ENCODE measurements around the gene ASTL. TPM values are rescaled to one million over a fixed set of nuclear protein-coding genes. Genes with fewer than 3 reads are reported as not detected.

The ASTL gene
- total and polyA plus RNA-seq, 9 of the 15 experiments (the other 6 are each of a cell fraction or from before 2014, with no cell fraction given), result not detected

GRCh38 chr2:96139181-96139758 lies 968 bp upstream of the ASTL start:
- CTCF ChIA-PET (ENCODE audit: low intra/inter-chr PET ratio), result interaction anchor here (0.6 to 3.0 kb wide), 5 partner anchors 9 to 415 kb away, joined by 3 to 40 read pairs (median 4); no protein-coding TSS in a partner anchor
- ATAC-seq (no peak), FAIRE-seq (no peak), DNase-seq (ENCODE audit: extremely low read depth in 1 of 4, low spot score in 3 of 4) (no peak)
- BruUV-seq (replicated peaks), result no TSS peak
- Histone ChIP-seq H3K9me3 (replicated peaks; ENCODE audit: control insufficient read depth, insufficient read depth, low read depth, low read length) (no peaks in the 10 kb centered on the region), H3K79me2 (ENCODE audit: control insufficient read depth, insufficient read depth, low read length) (no peaks in the 10 kb centered on the region), H4K20me1 (replicated peaks; ENCODE audit: control insufficient read depth, insufficient read depth, low read length) (0 out of 2 replicates have a peak, but pooled peaks cover 6% of the 10 kb centered on the region), H3K27me3 (ENCODE audit: control insufficient read depth in 2 of 2, insufficient read depth in 2 of 2, low read length in 2 of 2) (peaks cover 26 to 47% of the 10 kb centered on the region in 2 experiments), H3K4me1 (replicated peaks in 1 of 2; ENCODE audit: control insufficient read depth in 2 of 2, insufficient read depth in 2 of 2, low read length in 2 of 2) (peaks cover 0 to 17% of the 10 kb centered on the region in 2 experiments; a peak in 3 of 5 replicates), H3K36me3 (ENCODE audit: control insufficient read depth, insufficient read depth, low read length) (no peaks in the 10 kb centered on the region), H3K27ac (ENCODE audit: extremely low read depth, low read depth, low read length) (no peak overlapping the region), H3K9ac (ENCODE audit: insufficient read depth in 1 of 2, low read depth in 2 of 2, low read length in 2 of 2) (no peak overlapping the region), H3K4me3 (no peak overlapping the region), H2AFZ (ENCODE audit: low read depth, low read length) (no peak overlapping the region), H3K4me2 (ENCODE audit: insufficient read depth, low read length) (no peak overlapping the region), H3K9me1 (ENCODE audit: control insufficient read depth, insufficient read depth, low read length) (no peaks in the 10 kb centered on the region)
- TF ChIP-seq ZHX1 (conservative IDR thresholded peaks at IDR 0.05; ENCODE audit: low read length), result no peak
- TF ChIP-seq AFF4 (CRISPR knock-in tag; IDR thresholded peaks at IDR 0.05), result no peak
- TF ChIP-seq CCNT2 (IDR thresholded peaks at IDR 0.05; ENCODE audit: borderline replicate concordance, extremely low read depth, insufficient read length, low read depth, low read length), result no peak
- TF ChIP-seq OTX1 (CRISPR knock-in tag; IDR thresholded peaks at IDR 0.05), result no peak
- in situ Hi-C loops (cut with MboI), result no loop called here
- 11% methylated on average over 7 of the region's 7 CpGs for WGBS (ENCODE audit: insufficient coverage, low coverage, missing lambda C conversion rate)
- POLR2A ChIA-PET, result no interaction called here
- intact Hi-C loops (cut with micrococcal nuclease), result loop anchor here (2.0 kb wide), 2 partner anchors 122 to 370 kb away; no protein-coding TSS in a partner anchor
